Calu3 (cell line): ENCODE data around the gene PLCZ1. TPM values are rescaled to one million over a fixed set of nuclear protein-coding genes. Genes with fewer than 3 reads are reported as not detected.

Experiments
- BruUV-seq: library from RNA; stranded (reverse); fragments of 400-500 nt; replicated peaks from 2 replicates; lab custom pipeline; 2021; lab: Mats Ljungman, UMichigan
- CTCF ChIA-PET: fragments of 300-600 bp; sonication (Branson Sonifier 250); formaldehyde crosslinking; loops from one replicate; lab custom pipeline; 2022; ENCODE audit warnings: antibody characterized with exemption; lab: Charles Lee
- DNase-seq: peaks from one replicate; pipeline ENCODE4 v3.0.0; 2022
- H3K27ac Mint-ChIP-seq: one replicate; pipeline ENCODE4 v1.8.0; 2022; ENCODE audit warnings: mixed read lengths; ENCODE audit not compliant: unreplicated experiment
- H3K27me3 Mint-ChIP-seq: one replicate; pipeline ENCODE4 v1.8.0; 2022; ENCODE audit warnings: mixed read lengths; ENCODE audit not compliant: unreplicated experiment
- H3K36me3 Mint-ChIP-seq: one replicate; pipeline ENCODE4 v1.8.0; 2022; ENCODE audit warnings: mild to moderate bottlenecking, moderate library complexity, mixed read lengths; ENCODE audit not compliant: insufficient read depth, unreplicated experiment
- H3K4me1 Mint-ChIP-seq: one replicate; pipeline ENCODE4 v1.8.0; 2022; ENCODE audit warnings: mild to moderate bottlenecking, low read depth, mixed read lengths; ENCODE audit not compliant: unreplicated experiment
- H3K4me3 Mint-ChIP-seq: one replicate; pipeline ENCODE4 v1.8.0; 2022; ENCODE audit warnings: mild to moderate bottlenecking, low read depth, moderate library complexity, mixed read lengths; ENCODE audit not compliant: unreplicated experiment
- H3K9me3 Mint-ChIP-seq: one replicate; pipeline ENCODE4 v1.8.0; 2022; ENCODE audit warnings: low read depth, mixed read lengths; ENCODE audit not compliant: unreplicated experiment
- CTCF ChIP-seq: fragments of 200-600 bp; IDR thresholded peaks from one replicate; pipeline ENCODE4 v1.8.0; 2022; ENCODE audit warnings: antibody characterized with exemption; ENCODE audit not compliant: unreplicated experiment
- intact Hi-C: fragments of 100-400 bp; cut with micrococcal nuclease; formaldehyde crosslinking; loops from one replicate; pipeline ENCODE4 v1.10.0; 2022; ENCODE audit not compliant: unreplicated experiment
- total RNA-seq: library from RNA; stranded (reverse); gene quantifications from 2 replicates; pipeline ENCODE4 v1.2.3, GENCODE V29; 2022

Gene PLCZ1
- total RNA-seq, 1 experiment from 2014 or later = not detected

DNA sequence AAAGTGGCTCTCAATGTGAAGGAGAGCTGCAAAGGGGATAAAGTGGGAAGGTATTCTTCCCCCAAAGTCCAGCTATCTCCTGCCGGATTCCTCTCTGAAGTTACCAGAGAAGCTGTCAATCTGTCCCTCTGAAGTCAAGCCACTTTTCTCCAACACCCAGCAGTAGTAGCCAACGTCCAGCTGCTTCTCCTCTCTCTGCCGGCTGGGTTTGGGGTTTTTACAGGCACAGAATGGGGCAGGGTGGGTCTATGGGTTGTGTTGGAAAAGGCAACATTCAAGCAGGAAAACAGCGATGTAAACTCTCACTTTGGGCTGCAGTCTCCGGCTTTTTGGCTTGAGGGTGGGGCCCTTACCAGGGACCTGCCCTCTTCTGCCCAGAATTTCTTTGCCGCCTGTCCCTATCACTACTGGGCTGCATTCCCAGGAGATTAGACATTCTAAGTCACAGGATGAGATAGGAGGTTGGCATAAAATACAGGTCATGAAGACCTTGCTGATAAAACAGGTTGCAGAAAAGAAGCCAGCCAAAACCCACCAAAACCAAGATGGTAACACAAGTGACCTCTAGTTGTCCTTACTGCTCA lies 16.4 kb upstream of the PLCZ1 start:
- intact Hi-C loops = no loop called here
- no peaks in the 10 kb centered on the region for H3K36me3 Mint-ChIP-seq
- no peaks in the 10 kb centered on the region for H3K9me3 Mint-ChIP-seq
- H3K4me1 Mint-ChIP-seq = peaks cover 14% of the 10 kb centered on the region
- H3K4me3 Mint-ChIP-seq = no peak overlapping the region
- CTCF ChIA-PET = interaction anchor here (0.7 to 1.6 kb wide), 3 partner anchors 11 to 1660 kb away, joined by 3 to 4 read pairs (median 3); no protein-coding TSS in a partner anchor
- H3K27ac Mint-ChIP-seq = no peak overlapping the region
- no peak for TF ChIP-seq CTCF
- no peak for DNase-seq
- no TSS peak for BruUV-seq
- no peaks in the 10 kb centered on the region for H3K27me3 Mint-ChIP-seq

GRCh38 chr12:18753481-18754123 lies 15.8 kb upstream of the PLCZ1 start:
- TF ChIP-seq CTCF = no peak
- Mint-ChIP-seq H3K4me1 (peaks cover 20% of the 10 kb centered on the region), H3K27me3 (no peaks in the 10 kb centered on the region), H3K27ac (no peak overlapping the region), H3K4me3 (no peak overlapping the region), H3K9me3 (no peaks in the 10 kb centered on the region), H3K36me3 (no peaks in the 10 kb centered on the region)
- intact Hi-C loops = no loop called here
- CTCF ChIA-PET = interaction anchor here (1.6 kb wide), 1 partner anchor 10 kb away, joined by 3 read pairs; no protein-coding TSS in a partner anchor
- BruUV-seq = no TSS peak
- DNase-seq = no peak

DNA sequence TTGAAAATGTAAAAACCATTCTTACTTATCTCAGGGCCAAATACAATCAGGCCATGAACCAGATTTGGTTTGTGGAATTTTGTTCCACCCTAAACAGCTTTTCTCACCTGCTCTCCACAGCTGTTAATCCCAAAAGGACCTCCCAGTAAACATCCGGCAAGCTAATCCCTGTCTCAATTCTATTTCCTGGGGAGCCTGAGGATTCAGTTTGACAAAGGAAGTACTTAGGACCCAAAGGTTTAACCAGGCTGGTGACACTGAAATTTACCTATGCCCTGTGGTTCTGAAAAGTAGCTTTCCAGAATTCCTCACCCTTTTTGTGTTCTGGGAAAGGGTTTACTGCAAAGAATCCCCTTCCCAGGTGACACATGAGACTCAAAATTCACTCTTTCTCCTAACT lies 15.1 kb upstream of the PLCZ1 start:
- Mint-ChIP-seq H3K27ac (no peak overlapping the region), H3K9me3 (no peaks in the 10 kb centered on the region), H3K4me3 (no peak overlapping the region), H3K27me3 (no peaks in the 10 kb centered on the region), H3K4me1 (peaks cover 27% of the 10 kb centered on the region), H3K36me3 (no peaks in the 10 kb centered on the region)
- intact Hi-C loops = no loop called here
- DNase-seq = no peak
- BruUV-seq = no TSS peak
- CTCF ChIA-PET = no interaction called here
- TF ChIP-seq CTCF = no peak

DNA sequence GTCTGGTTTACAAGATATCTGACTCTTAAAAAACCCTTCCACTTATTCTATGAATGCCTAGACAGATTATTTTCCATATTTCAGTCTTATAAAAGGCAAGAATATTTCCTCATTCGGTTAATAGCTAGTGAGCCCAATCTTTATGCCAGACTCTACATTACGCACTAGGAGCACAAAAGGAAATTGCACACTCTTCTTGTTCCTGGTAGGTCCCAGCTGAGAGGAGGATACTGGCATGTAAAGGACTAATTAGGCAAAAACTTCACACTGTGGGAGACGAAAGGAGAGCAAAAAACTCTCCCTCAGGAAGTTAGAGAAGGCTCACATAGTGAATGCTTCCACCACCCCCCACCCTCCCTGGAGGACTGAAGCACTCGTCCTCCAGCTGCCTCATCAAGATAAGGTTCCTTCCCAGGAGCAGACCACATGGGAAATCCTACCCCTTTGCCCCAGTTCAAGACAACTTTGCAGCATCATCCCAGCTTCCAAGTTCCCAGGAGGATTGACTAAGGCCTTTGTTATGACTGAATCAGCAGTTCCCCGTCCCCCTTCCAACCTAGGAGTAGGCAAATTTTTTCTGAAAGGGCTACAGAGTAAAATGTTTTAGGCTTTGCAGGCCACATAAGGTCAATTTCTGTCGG lies 14.6 kb upstream of the PLCZ1 start:
- Mint-ChIP-seq H3K36me3 (no peaks in the 10 kb centered on the region), H3K4me3 (no peak overlapping the region), H3K4me1 (peaks cover 32% of the 10 kb centered on the region), H3K27me3 (no peaks in the 10 kb centered on the region), H3K27ac (no peak overlapping the region), H3K9me3 (no peaks in the 10 kb centered on the region)
- TF ChIP-seq CTCF = no peak
- BruUV-seq = no TSS peak
- DNase-seq = no peak
- CTCF ChIA-PET = no interaction called here
- intact Hi-C loops = no loop called here
